ENCODE results near the gene ATP2C1.
"Not testable (repeated sequence)": the region's sequence is repeated elsewhere in the genome, so short reads cannot be mapped to it uniquely, and the experiment has no call there.

Gene ATP2C1

DNA sequence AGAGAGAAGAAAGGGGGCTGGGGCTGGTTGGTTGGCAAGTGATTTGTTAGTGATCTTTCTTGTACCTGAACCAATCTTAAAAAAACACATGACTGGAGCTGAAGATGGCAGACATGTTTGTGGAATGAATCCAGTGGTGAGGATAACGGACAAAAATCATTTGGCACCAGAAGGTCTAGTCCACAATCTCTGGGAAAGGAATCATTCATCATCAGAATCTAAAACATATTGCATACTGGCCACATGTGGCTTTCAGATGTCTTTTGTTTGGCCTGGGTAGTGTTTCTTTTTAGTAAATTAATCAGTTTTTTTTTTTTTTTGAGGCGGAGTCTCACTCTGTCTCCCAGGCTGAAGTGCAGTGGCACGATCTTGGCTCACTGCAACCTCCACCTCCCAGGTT, 137.8 kb downstream of the ATP2C1 start:
- H3K4me3 ChIP-seq: no peak overlapping the region
- no peak overlapping the region for H3K4me2 ChIP-seq
- no peak overlapping the region for H3K27ac ChIP-seq
- no peaks in the 10 kb centered on the region for H3K4me1 ChIP-seq
- TF ChIP-seq Cebpa-rat (IDR thresholded peaks at IDR 0.05): no peak
- H3K36me3 ChIP-seq: no peaks in the 10 kb centered on the region
- no peak overlapping the region for H3K9ac ChIP-seq
- no peaks in the 10 kb centered on the region for H4K20me1 ChIP-seq
- no peaks in the 10 kb centered on the region for H3K27me3 ChIP-seq
- no peaks in the 10 kb centered on the region for H3K9me3 ChIP-seq

- Histone ChIP-seq H3K9ac (no peak overlapping the region), H3K27me3 (no peaks in the 10 kb centered on the region), H3K4me2 (no peak overlapping the region), H3K4me3 (no peak overlapping the region), H3K4me1 (no peaks in the 10 kb centered on the region), H4K20me1 (no peaks in the 10 kb centered on the region), H3K9me3 (no peaks in the 10 kb centered on the region), H3K27ac (no peak overlapping the region), H3K36me3 (no peaks in the 10 kb centered on the region)
- no peak for TF ChIP-seq Cebpa-rat (IDR thresholded peaks at IDR 0.05)
These were observed 139.7 kb downstream of the ATP2C1 start for GRCh38 chr3:131033480-131034080.

DNA sequence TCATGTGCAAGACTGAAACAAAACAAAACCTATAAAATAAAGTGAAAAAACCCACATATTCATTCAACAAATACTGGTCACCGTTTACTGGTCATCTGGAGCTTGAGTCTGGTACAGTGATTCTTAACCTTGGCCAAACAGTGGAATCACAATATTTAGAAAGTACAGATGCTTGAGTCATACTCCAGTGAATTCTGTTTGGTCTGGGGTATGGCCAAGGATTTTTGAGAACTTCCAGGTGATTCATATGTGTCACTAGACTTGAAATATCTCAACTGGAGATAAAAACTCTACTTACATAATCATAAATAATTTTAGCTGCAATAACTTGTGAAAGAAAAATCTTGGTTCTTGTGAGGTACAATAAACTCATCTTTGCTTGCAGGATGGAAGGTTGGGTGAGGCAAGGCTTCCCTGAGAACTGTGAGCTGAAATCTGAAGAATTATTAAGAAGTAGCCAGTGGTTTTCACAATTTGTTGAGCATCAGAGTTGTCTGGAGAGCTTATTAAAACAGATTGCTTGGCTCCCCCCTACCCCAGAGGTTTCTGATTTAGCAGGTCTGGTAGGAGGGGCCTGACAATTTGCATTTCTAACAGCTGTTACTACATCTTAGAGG, 142.4 kb downstream of the ATP2C1 start:
- Histone ChIP-seq H3K4me2 (no peak overlapping the region), H3K4me3 (no peak overlapping the region), H3K27ac (no peak overlapping the region), H3K9ac (no peak overlapping the region), H3K36me3 (no peaks in the 10 kb centered on the region), H3K27me3 (no peaks in the 10 kb centered on the region), H4K20me1 (no peaks in the 10 kb centered on the region), H3K4me1 (no peaks in the 10 kb centered on the region), H3K9me3 (no peaks in the 10 kb centered on the region)
- no peak for TF ChIP-seq Cebpa-rat (IDR thresholded peaks at IDR 0.05)

DNA sequence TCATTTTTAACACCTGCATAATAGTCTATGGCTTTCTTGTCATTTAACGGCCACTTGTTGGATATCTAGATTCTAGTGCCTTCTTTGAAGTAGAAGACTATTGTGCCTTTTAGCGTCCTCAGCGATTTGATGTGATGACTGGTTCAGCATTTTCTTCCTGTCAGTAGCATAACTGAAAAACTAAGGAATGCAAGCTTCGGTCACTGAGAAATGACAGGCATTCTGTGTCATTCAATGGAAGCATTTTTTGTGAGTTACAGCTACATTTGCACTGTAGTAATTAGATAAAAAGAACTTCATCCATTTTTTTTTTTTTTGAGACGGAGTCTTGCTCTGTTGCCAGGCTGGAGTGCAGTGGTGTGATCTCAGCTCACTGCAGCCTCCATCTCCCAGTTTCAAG, 143.1 kb downstream of the ATP2C1 start:
- no peak overlapping the region for H3K27ac ChIP-seq
- H3K9ac ChIP-seq: no peak overlapping the region
- H3K9me3 ChIP-seq: no peaks in the 10 kb centered on the region
- no peaks in the 10 kb centered on the region for H3K27me3 ChIP-seq
- TF ChIP-seq Cebpa-rat (IDR thresholded peaks at IDR 0.05): no peak
- H3K4me2 ChIP-seq: no peak overlapping the region
- no peak overlapping the region for H3K4me3 ChIP-seq
- 0 out of 2 replicates have a peak, but pooled peaks cover under 1% of the 10 kb centered on the region for H3K4me1 ChIP-seq
- no peaks in the 10 kb centered on the region for H4K20me1 ChIP-seq
- no peaks in the 10 kb centered on the region for H3K36me3 ChIP-seq

- H3K27ac ChIP-seq: no peak overlapping the region
These were observed 144.4 kb downstream of the ATP2C1 start for GRCh38 chr3:131038326-131038725.

DNA sequence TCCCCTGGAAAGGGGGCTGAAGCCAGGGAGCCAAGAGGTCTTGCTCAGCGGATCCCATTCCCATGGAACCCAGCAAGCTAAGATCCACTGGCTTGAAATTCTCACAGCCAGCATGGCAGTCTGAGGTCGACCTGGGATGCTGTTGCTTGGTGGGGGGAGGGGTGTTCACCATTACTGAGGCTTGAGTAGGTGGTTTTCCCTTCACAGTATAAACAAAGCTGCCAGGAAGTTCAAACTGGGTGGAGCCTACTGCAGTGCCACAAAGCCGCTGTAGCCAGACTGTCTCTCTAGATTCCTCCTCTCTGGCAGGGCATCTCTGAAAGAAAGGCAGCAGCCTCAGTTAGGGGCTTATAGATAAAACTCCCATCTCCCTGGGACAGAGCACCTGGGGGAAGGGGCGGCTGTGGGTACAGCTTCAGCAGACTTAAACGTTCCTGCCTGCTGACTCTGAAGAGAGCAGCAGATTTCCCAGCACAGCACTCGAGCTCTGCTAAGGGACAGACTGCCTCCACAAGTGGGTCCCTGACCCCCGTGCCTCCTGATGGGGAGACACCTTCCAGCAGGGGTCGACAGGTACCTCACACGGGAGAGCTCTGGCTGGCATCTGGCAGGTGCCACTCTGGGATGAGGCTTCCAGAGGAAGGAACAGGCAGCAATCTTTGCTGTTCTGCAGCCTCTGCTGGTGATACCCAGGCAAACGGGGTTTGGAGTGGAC, 148.5 kb downstream of the ATP2C1 start:
- not testable (repeated sequence) for H3K27me3 ChIP-seq, H3K4me2 ChIP-seq, H3K4me1 ChIP-seq, H4K20me1 ChIP-seq, H3K36me3 ChIP-seq, H3K27ac ChIP-seq, H3K9me3 ChIP-seq, H3K9ac ChIP-seq, H3K4me3 ChIP-seq

More at GRCh38 chr3:131038326-131038725, 144.4 kb downstream of the ATP2C1 start:
- Histone ChIP-seq H3K9me3 (no peaks in the 10 kb centered on the region), H3K4me3 (no peak overlapping the region), H3K27me3 (no peaks in the 10 kb centered on the region), H3K4me2 (no peak overlapping the region), H3K36me3 (no peaks in the 10 kb centered on the region), H3K9ac (no peak overlapping the region), H4K20me1 (no peaks in the 10 kb centered on the region), H3K4me1 (peaks cover 7% of the 10 kb centered on the region)
- TF ChIP-seq Cebpa-rat (IDR thresholded peaks at IDR 0.05): no peak

GRCh38 chr3:131047582-131047981, 153.7 kb downstream of the ATP2C1 start:
- Histone ChIP-seq H3K4me3 (no peak overlapping the region), H3K9me3 (no peaks in the 10 kb centered on the region), H3K9ac (no peak overlapping the region), H3K27me3 (no peaks in the 10 kb centered on the region), H3K4me1 (peaks cover 6% of the 10 kb centered on the region), H4K20me1 (no peaks in the 10 kb centered on the region), H3K27ac (no peak overlapping the region), H3K36me3 (no peaks in the 10 kb centered on the region), H3K4me2 (peak overlapping the region; percentile 7; the same call in 1 of the 2 replicates)
- no peak for TF ChIP-seq Cebpa-rat (IDR thresholded peaks at IDR 0.05)

DNA sequence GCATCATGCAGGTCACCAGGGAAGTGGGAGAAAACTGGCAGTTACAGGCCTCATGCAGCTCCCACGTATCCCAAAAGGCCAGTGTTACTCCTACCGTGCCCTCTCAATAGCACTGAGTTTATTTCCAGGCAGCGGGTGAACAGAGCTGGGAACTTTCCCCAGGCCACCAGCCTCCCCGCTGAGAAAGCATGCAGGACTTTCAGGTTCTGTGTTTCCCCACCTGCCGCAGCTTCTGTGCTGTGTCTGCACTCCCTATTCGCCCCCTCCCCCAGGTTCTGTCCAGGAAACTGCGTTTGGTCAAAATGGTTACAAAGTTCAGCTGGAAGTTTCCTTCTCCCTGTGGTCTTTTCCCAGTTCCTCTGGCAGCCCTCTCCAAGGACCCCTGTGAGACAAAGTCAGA, 154.1 kb downstream of the ATP2C1 start:
- Histone ChIP-seq H3K9me3 (no peaks in the 10 kb centered on the region), H3K4me1 (peaks cover 5% of the 10 kb centered on the region), H3K36me3 (no peaks in the 10 kb centered on the region), H3K27ac (no peak overlapping the region), H3K4me3 (no peak overlapping the region), H3K4me2 (no peak overlapping the region), H3K27me3 (no peaks in the 10 kb centered on the region), H3K9ac (no peak overlapping the region), H4K20me1 (no peaks in the 10 kb centered on the region)
- no peak for TF ChIP-seq Cebpa-rat (IDR thresholded peaks at IDR 0.05)

GRCh38 chr3:131050001-131050400, 156.1 kb downstream of the ATP2C1 start:
- TF ChIP-seq Cebpa-rat (IDR thresholded peaks at IDR 0.05): no peak
- no peaks in the 10 kb centered on the region for H3K36me3 ChIP-seq
- H3K4me1 ChIP-seq: peaks cover 5% of the 10 kb centered on the region
- no peaks in the 10 kb centered on the region for H3K9me3 ChIP-seq
- no peaks in the 10 kb centered on the region for H3K27me3 ChIP-seq
- no peak overlapping the region for H3K9ac ChIP-seq
- no peak overlapping the region for H3K27ac ChIP-seq
- H3K4me3 ChIP-seq: no peak overlapping the region
- no peak overlapping the region for H3K4me2 ChIP-seq
- no peaks in the 10 kb centered on the region for H4K20me1 ChIP-seq

DNA sequence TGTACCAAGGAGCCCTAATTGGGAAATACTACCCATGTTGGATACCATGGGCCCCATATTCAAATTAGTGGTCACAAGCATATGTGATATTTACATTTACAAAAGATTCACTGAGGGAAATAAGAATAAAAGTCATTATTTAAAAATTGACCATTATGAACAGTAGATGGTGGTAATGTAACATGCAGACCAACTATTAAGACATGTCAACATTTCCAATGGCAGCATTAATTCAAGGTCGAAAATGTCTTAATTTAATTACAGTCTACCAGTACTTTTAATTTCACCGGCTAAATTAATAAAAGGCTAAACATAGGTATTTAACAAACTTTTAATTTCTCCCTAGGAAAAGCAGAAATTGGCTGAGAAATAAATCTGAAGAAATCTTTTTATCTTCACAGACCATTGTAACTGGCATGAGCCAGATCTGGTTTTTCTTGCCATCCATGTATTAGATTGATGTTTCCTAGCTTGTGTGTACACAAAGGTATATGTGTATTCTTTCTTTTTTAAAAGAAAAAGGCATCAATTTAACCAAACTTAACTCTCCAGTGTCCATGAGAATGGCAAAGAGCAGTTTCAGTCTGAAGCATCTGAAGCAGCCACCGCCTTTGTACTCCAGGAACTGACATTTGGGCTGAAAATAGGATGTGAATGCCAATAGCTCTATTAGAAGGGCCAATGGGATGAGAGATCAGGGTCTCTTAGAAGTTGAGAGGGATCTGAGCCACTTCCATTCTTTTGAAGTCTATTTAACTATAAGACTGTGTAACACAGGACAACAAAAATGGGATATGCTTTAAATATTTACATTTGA, 159.4 kb downstream of the ATP2C1 start:
- Histone ChIP-seq H3K27ac (no peak overlapping the region), H3K36me3 (no peaks in the 10 kb centered on the region), H4K20me1 (no peaks in the 10 kb centered on the region), H3K4me1 (no peaks in the 10 kb centered on the region), H3K9me3 (no peaks in the 10 kb centered on the region), H3K4me3 (no peak overlapping the region), H3K9ac (no peak overlapping the region), H3K4me2 (no peak overlapping the region), H3K27me3 (no peaks in the 10 kb centered on the region)
- no peak for TF ChIP-seq Cebpa-rat (IDR thresholded peaks at IDR 0.05)
